Measurements from ENCODE around the gene APEH. TPM values are rescaled to one million over a fixed set of nuclear protein-coding genes. Genes with fewer than 3 reads are reported as not detected.
A peak's percentile ranks its signal among the peaks of the same experiment; 100 is the strongest.

The APEH gene
- total RNA-seq, 4 donors from 2014 or later, result 53.9 to 151 (median 116) TPM

GRCh38 chr3:49724586-49724985, 50.4 kb downstream of the APEH start:
- WGBS, 2 donors (ENCODE audit: low coverage in 1 of 2), result 34% methylated on average over 6 of the region's 6 CpGs; no CpG with 5 or more reads in 1 of the 2 donors
- TF ChIP-seq POLR2A (IDR thresholded peaks at IDR 0.05) (no peak), EP300 (IDR thresholded peaks at IDR 0.05; ENCODE audit: low read depth) (no peak), CTCF (IDR thresholded peaks at IDR 0.05) (no peak), POLR2AphosphoS5 (IDR thresholded peaks at IDR 0.05) (no peak)
- intact Hi-C loops (cut with DNase I; ENCODE audit: low total_unique reads) (no loop called here), in situ Hi-C loops (cut with MboI; ENCODE audit: low pct_ligation_motif_present in 1 of 4, low pct_unique_long_range_greater_than_20kb in 1 of 4, low sequenced_read_pairs in 3 of 4) (loop anchor here in 1 of 4 donors (5.0 kb wide), 1 partner anchor 63 kb away; the partner anchor contains the start of gene IP6K1)
- Histone ChIP-seq H3K27ac (peak overlapping the region; percentile 94 to 99 (median 98)), H3K9me3 (no peaks in the 10 kb centered on the region), H3K36me3 (peaks cover 0 to 6% (median 1%) of the 10 kb centered on the region in 4 donors), H3K4me3 (peak overlapping the region; percentile 35 to 92 (median 88)), H3K4me1 (peaks cover 16 to 43% (median 26%) of the 10 kb centered on the region in 4 donors), H3K27me3 (no peaks in the 10 kb centered on the region)
- DNase-seq, result peak; percentile 51

- Histone ChIP-seq H3K4me3 (no peak overlapping the region), H3K27ac (peak overlapping the region in 3 of 4 donors; percentile 24 to 99 (median 98)), H3K9me3 (no peaks in the 10 kb centered on the region), H3K4me1 (peaks cover 16 to 36% (median 24%) of the 10 kb centered on the region in 4 donors), H3K27me3 (no peaks in the 10 kb centered on the region), H3K36me3 (peaks cover 0 to 17% (median 5%) of the 10 kb centered on the region in 4 donors)
- TF ChIP-seq POLR2AphosphoS5 (IDR thresholded peaks at IDR 0.05) (peak in 2 of 3 donors; percentile 16 to 22), CTCF (IDR thresholded peaks at IDR 0.05) (no peak)
- 67% methylated on average over 11 of the region's 11 CpGs; no CpG with 5 or more reads in 1 of the 2 donors for WGBS, 2 donors (ENCODE audit: low coverage in 1 of 2)
- intact Hi-C loops (cut with DNase I; ENCODE audit: low total_unique reads) (no loop called here), in situ Hi-C loops (cut with MboI; ENCODE audit: low pct_ligation_motif_present in 1 of 4, low pct_unique_long_range_greater_than_20kb in 1 of 4, low sequenced_read_pairs in 3 of 4) (no loop called here)
- peak; percentile 76 for DNase-seq
These were observed 51.9 kb downstream of the APEH start for GRCh38 chr3:49725906-49726681.

GRCh38 chr3:49727154-49727923, 53.2 kb downstream of the APEH start:
- peak overlapping the region in 1 of 4 donors; percentile 24 for H3K27ac ChIP-seq
- peaks cover 14 to 31% (median 22%) of the 10 kb centered on the region in 4 donors for H3K4me1 ChIP-seq
- no peak overlapping the region for H3K4me3 ChIP-seq
- no peaks in the 10 kb centered on the region for H3K27me3 ChIP-seq
- in situ Hi-C loops (cut with MboI; ENCODE audit: low pct_ligation_motif_present in 1 of 4, low pct_unique_long_range_greater_than_20kb in 1 of 4, low sequenced_read_pairs in 3 of 4), result no loop called here
- 33 to 85% methylated on average over 1 to 19 of the region's 19 CpGs for WGBS, 2 donors (ENCODE audit: low coverage in 1 of 2)
- H3K36me3 ChIP-seq, result peaks cover 0 to 29% (median 8%) of the 10 kb centered on the region in 4 donors
- intact Hi-C loops (cut with DNase I; ENCODE audit: low total_unique reads), result no loop called here
- no peaks in the 10 kb centered on the region for H3K9me3 ChIP-seq
- TF ChIP-seq EP300 (IDR thresholded peaks at IDR 0.05; ENCODE audit: low read depth), result no peak
- TF ChIP-seq POLR2AphosphoS5 (IDR thresholded peaks at IDR 0.05), result no peak
- no peak for TF ChIP-seq POLR2A (IDR thresholded peaks at IDR 0.05)
- TF ChIP-seq CTCF (IDR thresholded peaks at IDR 0.05), result no peak
- no peak for DNase-seq

- intact Hi-C loops (cut with DNase I; ENCODE audit: low total_unique reads), result no loop called here
- Histone ChIP-seq H3K4me1 (peaks cover 8 to 25% (median 16%) of the 10 kb centered on the region in 4 donors), H3K9me3 (no peaks in the 10 kb centered on the region), H3K27me3 (no peaks in the 10 kb centered on the region), H3K27ac (no peak overlapping the region), H3K4me3 (no peak overlapping the region), H3K36me3 (peaks cover 0 to 35% (median 8%) of the 10 kb centered on the region in 4 donors)
- no peak for TF ChIP-seq POLR2AphosphoS5 (IDR thresholded peaks at IDR 0.05)
- TF ChIP-seq EP300 (IDR thresholded peaks at IDR 0.05; ENCODE audit: low read depth), result no peak
- WGBS, 2 donors (ENCODE audit: low coverage in 1 of 2), result 92 to 100% methylated on average over 11 to 12 of the region's 15 CpGs
- DNase-seq, result no peak
- in situ Hi-C loops (cut with MboI; ENCODE audit: low pct_ligation_motif_present in 1 of 4, low pct_unique_long_range_greater_than_20kb in 1 of 4, low sequenced_read_pairs in 3 of 4), result no loop called here
These were observed 53.8 kb downstream of the APEH start for GRCh38 chr3:49727924-49728361.

Data from transverse colon (tissue), 4 donors.